ENCODE measurements around the gene HECW1. TPM values are rescaled to one million over a fixed set of nuclear protein-coding genes. Genes with fewer than 3 reads are reported as not detected.
"Not testable (repeated sequence)": the region's sequence is repeated elsewhere in the genome, so short reads cannot be mapped to it uniquely, and the experiment has no call there.

Gene HECW1
- total RNA-seq, 1 donor from 2014 or later: 1.6 TPM

DNA sequence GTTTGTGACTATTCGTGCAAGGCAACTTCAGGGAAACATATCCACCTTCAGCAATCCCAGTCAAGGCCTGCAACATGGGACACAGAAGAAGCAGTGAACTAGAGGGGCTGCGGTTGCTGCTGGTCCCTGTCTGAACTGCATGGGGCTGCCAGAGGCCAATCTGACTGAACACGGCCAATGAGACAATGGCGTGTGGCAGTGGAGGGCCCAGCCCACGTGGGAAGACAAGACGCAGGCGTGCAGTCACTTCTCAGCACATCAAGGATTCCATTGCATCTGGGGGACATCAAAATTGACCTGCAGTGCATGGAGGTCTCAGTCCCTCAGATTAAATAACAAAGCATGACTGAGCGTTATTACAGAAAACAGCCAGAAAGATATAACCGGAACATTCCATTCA, 215.9 kb downstream of the HECW1 start:
- no peak for DNase-seq
- no peak for ATAC-seq
- Histone ChIP-seq H3K9me3 (no peaks in the 10 kb centered on the region), H3K27ac (no peak overlapping the region), H3K4me3 (no peak overlapping the region), H3K4me1 (no peaks in the 10 kb centered on the region), H3K27me3 (no peaks in the 10 kb centered on the region), H3K36me3 (no peaks in the 10 kb centered on the region)
- no peak for TF ChIP-seq CTCF (IDR thresholded peaks at IDR 0.05)
- intact Hi-C loops (cut with DNase I): no loop called here

DNA sequence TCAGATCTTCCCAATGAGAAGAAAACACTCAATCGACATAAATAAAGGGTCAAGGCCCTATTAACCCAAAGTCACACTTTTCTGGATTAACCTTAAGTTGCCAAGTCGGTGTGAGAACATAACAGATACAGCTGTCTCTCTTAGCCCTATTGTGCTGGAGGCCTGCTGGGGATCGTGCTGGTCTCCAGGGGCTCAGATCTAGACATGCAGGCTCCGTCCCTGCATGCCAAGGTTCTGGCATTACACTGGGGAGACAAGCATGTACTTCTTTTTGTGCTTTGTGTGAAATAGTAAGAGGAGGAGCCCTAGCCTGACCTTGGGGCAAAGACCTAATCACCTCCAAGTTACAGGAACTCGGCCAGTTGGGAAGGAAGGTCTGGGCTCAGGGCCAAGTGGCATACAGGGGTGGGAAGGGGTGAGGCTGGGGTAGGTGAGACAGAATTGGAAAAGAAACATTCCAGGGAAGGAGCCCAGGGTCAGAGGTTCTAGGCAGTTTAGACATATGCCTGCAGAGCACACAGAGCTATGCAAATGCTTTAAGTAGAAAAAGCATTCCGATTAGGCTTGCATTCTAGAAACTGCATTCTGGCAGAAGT, 216.4 kb downstream of the HECW1 start:
- Histone ChIP-seq H3K9me3 (no peaks in the 10 kb centered on the region), H3K27me3 (no peaks in the 10 kb centered on the region), H3K36me3 (no peaks in the 10 kb centered on the region), H3K4me1 (no peaks in the 10 kb centered on the region), H3K4me3 (no peak overlapping the region), H3K27ac (no peak overlapping the region)
- intact Hi-C loops (cut with DNase I): no loop called here
- ATAC-seq (no peak), DNase-seq (no peak)
- no peak for TF ChIP-seq CTCF (IDR thresholded peaks at IDR 0.05)

- no peak for TF ChIP-seq CTCF (IDR thresholded peaks at IDR 0.05)
- intact Hi-C loops (cut with DNase I): no loop called here
- Histone ChIP-seq H3K4me3 (no peak overlapping the region), H3K27me3 (no peaks in the 10 kb centered on the region), H3K36me3 (no peaks in the 10 kb centered on the region), H3K4me1 (no peaks in the 10 kb centered on the region), H3K9me3 (no peaks in the 10 kb centered on the region), H3K27ac (no peak overlapping the region)
- DNase-seq (no peak), ATAC-seq (no peak)
Observed at GRCh38 chr7:43332193-43332796, 219.8 kb downstream of the HECW1 start.

DNA sequence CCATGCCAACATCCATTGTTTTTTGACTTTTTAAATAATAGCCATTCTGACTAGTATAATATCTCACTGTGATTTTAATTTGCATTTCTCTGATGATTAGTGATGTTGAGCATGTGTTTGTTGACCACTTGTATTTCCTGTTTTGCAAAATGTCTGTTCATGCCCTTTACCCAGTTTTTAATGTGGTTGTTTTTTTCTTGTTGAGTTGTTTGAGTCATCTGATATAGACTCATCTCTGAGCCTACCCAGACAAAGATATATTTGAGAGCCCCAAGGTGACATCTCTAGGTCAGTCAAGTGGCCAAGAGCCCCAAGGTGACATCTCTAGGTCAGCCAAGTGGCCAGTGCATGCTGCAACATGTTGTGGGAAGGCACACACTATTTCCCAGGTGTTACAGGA, 224.7 kb downstream of the HECW1 start:
- no peaks in the 10 kb centered on the region for H3K4me1 ChIP-seq
- DNase-seq (no peak), ATAC-seq (no peak)
- TF ChIP-seq CTCF (IDR thresholded peaks at IDR 0.05): no peak
- no peaks in the 10 kb centered on the region for H3K9me3 ChIP-seq
- intact Hi-C loops (cut with DNase I): no loop called here
- H3K36me3 ChIP-seq: no peaks in the 10 kb centered on the region
- no peak overlapping the region for H3K4me3 ChIP-seq
- no peak overlapping the region for H3K27ac ChIP-seq
- no peaks in the 10 kb centered on the region for H3K27me3 ChIP-seq

DNA sequence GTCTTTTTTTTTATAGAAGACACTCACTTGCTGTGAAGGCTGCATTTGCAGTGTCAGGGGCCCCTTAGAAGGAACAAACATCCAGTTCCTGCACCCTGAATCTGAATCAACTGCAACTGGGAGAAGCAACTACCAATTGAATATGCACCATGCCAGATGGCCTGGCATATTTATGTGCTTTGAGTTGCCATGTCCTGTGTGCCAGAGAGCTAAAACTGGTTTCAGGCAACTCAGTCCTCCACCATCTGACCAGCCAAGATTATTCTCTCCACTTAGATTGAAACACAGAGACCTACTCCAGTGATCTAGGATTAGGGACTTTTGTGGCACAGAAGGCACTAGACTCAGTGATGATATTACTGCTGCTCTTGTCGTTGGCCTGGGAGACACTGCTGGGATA, 225.4 kb downstream of the HECW1 start:
- H3K4me1 ChIP-seq: no peaks in the 10 kb centered on the region
- ATAC-seq (no peak), DNase-seq (no peak)
- no peaks in the 10 kb centered on the region for H3K36me3 ChIP-seq
- no peak overlapping the region for H3K27ac ChIP-seq
- TF ChIP-seq CTCF (IDR thresholded peaks at IDR 0.05): no peak
- no peak overlapping the region for H3K4me3 ChIP-seq
- intact Hi-C loops (cut with DNase I): no loop called here
- H3K9me3 ChIP-seq: no peaks in the 10 kb centered on the region
- no peaks in the 10 kb centered on the region for H3K27me3 ChIP-seq

DNA sequence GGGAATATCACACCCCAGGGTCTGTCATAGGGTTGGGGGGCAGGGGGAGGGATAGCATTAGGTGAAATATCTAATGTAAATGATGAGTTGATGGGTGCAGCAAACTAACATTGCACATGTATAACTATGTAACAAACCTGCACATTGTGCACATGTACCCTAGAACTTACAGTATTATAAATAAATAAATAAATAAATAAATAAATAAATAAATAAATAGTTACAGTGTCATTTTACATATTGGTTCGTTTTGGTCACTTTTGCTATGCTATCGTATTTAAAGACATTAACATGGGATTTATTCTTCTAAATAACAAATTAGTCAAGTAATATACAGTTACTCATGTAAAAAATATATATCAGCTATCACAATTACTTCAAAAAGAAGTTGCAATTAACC, 228.7 kb downstream of the HECW1 start:
- TF ChIP-seq CTCF (IDR thresholded peaks at IDR 0.05): no peak
- H3K4me3 ChIP-seq: no peak overlapping the region
- H3K4me1 ChIP-seq: no peaks in the 10 kb centered on the region
- no peaks in the 10 kb centered on the region for H3K9me3 ChIP-seq
- ATAC-seq: no peak
- DNase-seq: no peak
- H3K27ac ChIP-seq: no peak overlapping the region
- intact Hi-C loops (cut with DNase I): no loop called here
- no peaks in the 10 kb centered on the region for H3K27me3 ChIP-seq
- H3K36me3 ChIP-seq: no peaks in the 10 kb centered on the region

GRCh38 chr7:43343417-43343816, 231.0 kb downstream of the HECW1 start:
- H3K27me3 ChIP-seq; H3K27ac ChIP-seq; intact Hi-C loops (cut with DNase I); H3K36me3 ChIP-seq; H3K9me3 ChIP-seq; ATAC-seq; DNase-seq; H3K4me3 ChIP-seq; H3K4me1 ChIP-seq: not testable (repeated sequence)

- H3K36me3 ChIP-seq; H3K4me3 ChIP-seq; ATAC-seq; H3K4me1 ChIP-seq; DNase-seq; H3K27ac ChIP-seq; intact Hi-C loops (cut with DNase I); H3K27me3 ChIP-seq; H3K9me3 ChIP-seq: not testable (repeated sequence)
Observed at GRCh38 chr7:43345696-43346095, 233.2 kb downstream of the HECW1 start.
